H1 (cell line): ENCODE data around the gene AGBL4. TPM values are rescaled to one million over a fixed set of nuclear protein-coding genes. Genes with fewer than 3 reads are reported as not detected.

Source experiments
- CTCF ChIA-PET: fragments of 300-600 bp; sonication (Branson Sonifier 250); formaldehyde crosslinking; loops from one replicate; lab custom pipeline; 2021; ENCODE audit not compliant: partially characterized antibody; lab: Charles Lee
- POLR2A ChIA-PET: fragments of 300-600 bp; sonication (Branson Sonifier 250); formaldehyde crosslinking; loops from one replicate; lab custom pipeline; 2021; ENCODE audit warnings: inconsistent platforms; ENCODE audit not compliant: partially characterized antibody; lab: Charles Lee
- DNase-seq, 2 experiments: peaks; one replicate each; pipeline versions ENCODE4 v3.0.0 to v3.0.0-alpha.2; 2010 to 2022; ENCODE audit warnings: low spot score in 2 of 2, low read depth in 1 of 2, mixed read lengths in 1 of 2
- FAIRE-seq: peaks from 2 replicates; lab custom pipeline; 2011; peaks lifted over from hg19 to GRCh38; lab: Jason Lieb, UNC
- H2AFZ ChIP-seq: 2 replicates; pipeline ENCODE4 v1.8.1; 2012; ENCODE audit warnings: low read length, inconsistent platforms
- H2AK5ac ChIP-seq: 2 replicates; pipeline ENCODE4 v1.6.1; 2013; ENCODE audit warnings: low read depth, low read length
- H2BK120ac ChIP-seq: replicated peaks from 2 replicates; pipeline ENCODE3; 2013; ENCODE audit warnings: low read depth, low read length, inconsistent platforms
- H2BK12ac ChIP-seq: 2 replicates; pipeline ENCODE4 v1.6.1; 2013; ENCODE audit warnings: low read depth, low read length
- H2BK15ac ChIP-seq: 2 replicates; pipeline ENCODE4 v1.6.1; 2013; ENCODE audit warnings: low read length
- H2BK20ac ChIP-seq: 2 replicates; pipeline ENCODE4 v1.6.1; 2013; ENCODE audit warnings: low read length
- H2BK5ac ChIP-seq: 2 replicates; pipeline ENCODE4 v1.6.1; 2013; ENCODE audit warnings: low read depth, low read length
- H3K14ac ChIP-seq: 2 replicates; pipeline ENCODE4 v1.6.1; 2013; ENCODE audit warnings: inconsistent platforms; ENCODE audit not compliant: insufficient read length
- H3K18ac ChIP-seq: 2 replicates; pipeline ENCODE4 v1.6.1; 2013; ENCODE audit warnings: low read length; ENCODE audit errors: extremely low read depth
- H3K23ac ChIP-seq: 2 replicates; pipeline ENCODE4 v1.6.1; 2013; ENCODE audit warnings: inconsistent platforms; ENCODE audit not compliant: insufficient read length
- H3K23me2 ChIP-seq: 2 replicates; pipeline ENCODE4 v1.6.1; 2013; ENCODE audit warnings: low read depth, low read length
- H3K27ac ChIP-seq: 2 replicates; pipeline ENCODE4 v1.6.1; 2011; ENCODE audit warnings: low read depth, low read length, inconsistent platforms
- H3K27me3 ChIP-seq, 4 experiments: replicated peaks in 1 of 4; 1 replicate in 1 of 4; 2 replicates in 3 of 4; pipeline versions ENCODE4 v1.6.1 to v1.8.1; 2011 to 2013; ENCODE audit warnings: low read length in 3 of 4, mild to moderate bottlenecking in 3 of 4, inconsistent platforms in 2 of 4, mixed read lengths in 2 of 4, moderate library complexity in 1 of 4; ENCODE audit not compliant: control insufficient read depth in 3 of 4, insufficient read depth in 3 of 4; ENCODE audit errors: extremely low read depth in 1 of 4
- H3K36me3 ChIP-seq, 4 experiments: 2 replicates each; pipeline versions ENCODE4 v1.6.1 to v1.8.1; 2011 to 2013; ENCODE audit warnings: mild to moderate bottlenecking in 4 of 4, low read length in 3 of 4, moderate library complexity in 2 of 4, control low read depth in 1 of 4, inconsistent platforms in 1 of 4; ENCODE audit not compliant: insufficient read depth in 4 of 4, control insufficient read depth in 2 of 4
- H3K4ac ChIP-seq: replicated peaks from 2 replicates; pipeline ENCODE3; 2013; ENCODE audit warnings: low read length, low read depth, mixed read lengths, inconsistent platforms; ENCODE audit not compliant: insufficient read length
- H3K4me1 ChIP-seq, 4 experiments: replicated peaks in 1 of 4; 1 replicate in 1 of 4; 2 replicates in 3 of 4; pipeline versions ENCODE4 v1.6.1 to v1.8.1; 2011 to 2013; ENCODE audit warnings: low read length in 3 of 4, inconsistent platforms in 2 of 4, mixed read lengths in 1 of 4; ENCODE audit not compliant: insufficient read depth in 4 of 4, control insufficient read depth in 3 of 4
- H3K4me2 ChIP-seq, 2 experiments: 2 replicates each; pipeline versions ENCODE4 v1.6.1 to v1.8.1; 2011 to 2013; ENCODE audit warnings: low read depth in 2 of 2, low read length in 2 of 2, control low read depth in 1 of 2, inconsistent platforms in 1 of 2, mild to moderate bottlenecking in 1 of 2; ENCODE audit not compliant: insufficient read depth in 1 of 2
- H3K4me3 ChIP-seq, 4 experiments: fragments of 200-600, 300-600 bp in 1 of 4; sonication (generic), shearing (Covaris generic), sonication (Bioruptor Twin) in 1 of 4; 2 replicates each; pipeline versions ENCODE4 v1.5.1 to v1.8.1; 2011 to 2016; ENCODE audit warnings: low read length in 4 of 4, low read depth in 3 of 4, control low read depth in 2 of 4, inconsistent platforms in 2 of 4, mild to moderate bottlenecking in 2 of 4, mixed read lengths in 1 of 4, moderate library complexity in 1 of 4; ENCODE audit not compliant: insufficient read depth in 2 of 4; ENCODE audit errors: extremely low read depth in 1 of 4
- H3K56ac ChIP-seq: replicated peaks from 2 replicates; pipeline ENCODE3; 2013; ENCODE audit warnings: low read depth, mild to moderate bottlenecking, mixed read lengths, low read length, inconsistent platforms; ENCODE audit not compliant: insufficient read length
- H3K79me1 ChIP-seq: 2 replicates; pipeline ENCODE4 v1.6.1; 2013; ENCODE audit warnings: low read depth, low read length, control low read depth
- H3K79me2 ChIP-seq, 2 experiments: 2 replicates each; pipeline versions ENCODE4 v1.6.1 to v1.8.1; 2012 to 2013; ENCODE audit warnings: low read length in 2 of 2, mild to moderate bottlenecking in 2 of 2, inconsistent platforms in 1 of 2; ENCODE audit not compliant: insufficient read depth in 2 of 2, control insufficient read depth in 1 of 2
- H3K9ac ChIP-seq, 4 experiments: replicated peaks in 1 of 4; 1 replicate in 1 of 4; 2 replicates in 3 of 4; pipeline versions ENCODE4 v1.6.1 to v1.8.1; 2011 to 2013; ENCODE audit warnings: low read depth in 3 of 4, low read length in 3 of 4, control low read depth in 2 of 4, mild to moderate bottlenecking in 2 of 4, moderate library complexity in 2 of 4, inconsistent platforms in 1 of 4; ENCODE audit errors: extremely low read depth in 1 of 4
- H3K9me3 ChIP-seq, 2 experiments: 2 replicates each; pipeline versions ENCODE4 v1.6.1 to v1.8.1; 2012 to 2013; ENCODE audit warnings: mild to moderate bottlenecking in 2 of 2, moderate library complexity in 2 of 2, control low read depth in 1 of 2, inconsistent platforms in 1 of 2, low read depth in 1 of 2, low read length in 1 of 2, mixed read lengths in 1 of 2; ENCODE audit not compliant: insufficient read depth in 2 of 2
- H4K20me1 ChIP-seq, 2 experiments: replicated peaks in 1 of 2; 2 replicates each; pipeline versions ENCODE3 to v1.8.1; 2011 to 2013; ENCODE audit warnings: inconsistent platforms in 2 of 2, low read length in 2 of 2, mild to moderate bottlenecking in 1 of 2; ENCODE audit not compliant: insufficient read depth in 2 of 2, control insufficient read depth in 1 of 2
- H4K5ac ChIP-seq: 2 replicates; pipeline ENCODE4 v1.6.1; 2013; ENCODE audit warnings: low read length, low read depth, mixed read lengths, inconsistent platforms; ENCODE audit not compliant: insufficient read length
- H4K8ac ChIP-seq: 2 replicates; pipeline ENCODE4 v1.8.0; 2013; ENCODE audit warnings: mild to moderate bottlenecking, moderate library complexity, low read length, inconsistent platforms; ENCODE audit not compliant: insufficient read depth; ENCODE audit errors: extremely low read depth
- H4K91ac ChIP-seq: replicated peaks from 2 replicates; pipeline ENCODE3; 2013; ENCODE audit warnings: low read length, mixed read lengths, inconsistent platforms; ENCODE audit not compliant: insufficient read length
- ASH2L ChIP-seq: fragments of 200-600, 300-600 bp; sonication (generic); IDR thresholded peaks from one replicate; pipeline ENCODE4 v1.7.1; 2017; ENCODE audit warnings: low read length
- BRCA1 ChIP-seq: IDR thresholded peaks from 2 replicates; pipeline ENCODE4 v1.6.1; 2012; ENCODE audit warnings: low read depth, low read length, improper control_type of control experiment
- CEBPB ChIP-seq: IDR thresholded peaks from 2 replicates; pipeline ENCODE4 v1.6.1; 2012; ENCODE audit warnings: low read depth, low read length
- CHD2 ChIP-seq: IDR thresholded peaks from 2 replicates; pipeline ENCODE4 v1.6.1; 2012; ENCODE audit warnings: low read length, improper control_type of control experiment
- CTBP2 ChIP-seq: IDR thresholded peaks from 2 replicates; pipeline ENCODE4 v1.7.0; 2011; ENCODE audit warnings: borderline replicate concordance, mild to moderate bottlenecking, moderate library complexity, mixed read lengths, low read length; ENCODE audit not compliant: insufficient read depth, insufficient read length
- E2F6 ChIP-seq: IDR thresholded peaks from 2 replicates; pipeline ENCODE4 v1.6.1; 2012; ENCODE audit warnings: inconsistent platforms
- KDM5A ChIP-seq: fragments of 200-600 bp; IDR thresholded peaks from 2 replicates; pipeline ENCODE4 v1.7.1; 2012; ENCODE audit warnings: mild to moderate bottlenecking, low read length, inconsistent platforms, mixed read lengths
- MAFK ChIP-seq: IDR thresholded peaks from 2 replicates; pipeline ENCODE4 v1.6.1; 2012; ENCODE audit warnings: low read depth, mild to moderate bottlenecking, improper control_type of control experiment, low read length
- RAD21 ChIP-seq, 2 experiments: IDR thresholded peaks in 1 of 2; conservative IDR thresholded peaks in 1 of 2; 2 replicates each; pipeline ENCODE4 v1.6.1; 2011; ENCODE audit warnings: low read depth in 2 of 2, low read length in 2 of 2, improper control_type of control experiment in 1 of 2, inconsistent platforms in 1 of 2, mild to moderate bottlenecking in 1 of 2, moderate library complexity in 1 of 2
- RNF2 ChIP-seq: fragments of 200-900, 300-1000 bp; sonication (generic); IDR thresholded peaks from 2 replicates; pipeline ENCODE4 v1.7.1; 2016; ENCODE audit warnings: borderline replicate concordance, low read depth, mild to moderate bottlenecking, antibody characterized with exemption, low read length; ENCODE audit not compliant: poor library complexity, severe bottlenecking; ENCODE audit errors: missing control alignments
- SAP30 ChIP-seq: fragments of 300-600 bp; sonication (generic); IDR thresholded peaks from 2 replicates; pipeline ENCODE4 v1.7.1; 2012; ENCODE audit warnings: low read length, moderate library complexity, mild to moderate bottlenecking, inconsistent platforms; ENCODE audit not compliant: insufficient read depth, insufficient replicate concordance
- WGBS, 2 experiments: shearing (Covaris generic) in 1 of 2; methylation state at CpG; one replicate each; pipeline versions ENCODE4 v1.1.6 to v1.1.7; 2013 to 2015; ENCODE audit warnings: low lambda C conversion rate in 2 of 2, mixed read lengths in 2 of 2, inconsistent platforms in 1 of 2, low coverage in 1 of 2, missing lambda C conversion rate in 1 of 2; ENCODE audit not compliant: insufficient replicate concordance in 2 of 2, insufficient coverage in 1 of 2, insufficient read length in 1 of 2; ENCODE audit errors: extremely low coverage in 1 of 2, missing lambda C conversion rate in 1 of 2; 5-methylcytosine and 5-hydroxymethylcytosine counted together
- polyA plus RNA-seq, 7 experiments: library from polyadenylated mRNA; depleted of rRNA in 3 of 7; stranded (reverse) in 5 of 7; unstranded in 2 of 7; fragments of >200 nt in 5 of 7; fragments of 200-250 nt in 2 of 7; gene quantifications; 1 replicate in 5 of 7; 2 replicates in 1 of 7; 4 replicates in 1 of 7; pipeline versions ENCODE4 v1.2.1 to v1.2.3, GENCODE V29; 2011 to 2013; ENCODE audit warnings: missing spikeins in 2 of 7, mixed read lengths in 2 of 7
- total RNA-seq: library from RNA; stranded (reverse); fragmentation: NEBNext Ultra II Directional; extraction: Animal tissue kit (Norgen Biotek cat#: 25700); gene quantifications from 2 replicates; pipeline ENCODE4 v1.2.1, GENCODE V29; 2021

Gene AGBL4
- total and polyA plus RNA-seq, 2 of the 8 experiments (the other 6 are each of a cell fraction or from before 2014, with no cell fraction given) = 0.41 to 0.45 TPM

- ChIA-PET POLR2A (no interaction called here), CTCF (interaction anchor here (0.6 to 12.3 kb wide), 12 partner anchors 7 to 99 kb away, joined by 3 to 225 read pairs (median 6); no protein-coding TSS in a partner anchor)
- H3K23ac ChIP-seq = no peak overlapping the region
- H3K14ac ChIP-seq = no peak overlapping the region
- 0 out of 2 replicates have a peak overlapping the region, but pooled peaks have one; percentile 54 for H2BK5ac ChIP-seq
- H2BK20ac ChIP-seq = no peak overlapping the region
- H3K79me2 ChIP-seq = no peaks in the 10 kb centered on the region
- H2BK120ac ChIP-seq = no peak overlapping the region
- no peak overlapping the region for H2AK5ac ChIP-seq
- WGBS, 2 experiments = 91% methylated on average over 5 of the region's 5 CpGs; no CpG with 5 or more reads in 1 of the 2 experiments
- FAIRE-seq (no peak), DNase-seq (no peak)
- no peak overlapping the region for H2AFZ ChIP-seq
- no peaks in the 10 kb centered on the region; a peak in 1 of 7 replicates for H3K27me3 ChIP-seq
- peak overlapping the region; percentile 81; the same call in 1 of the 2 replicates for H2BK12ac ChIP-seq
- no peak overlapping the region for H3K56ac ChIP-seq
- peaks cover 0 to 13% (median 7%) of the 10 kb centered on the region in 4 experiments; a peak in 4 of 7 replicates for H3K4me1 ChIP-seq
- H4K91ac ChIP-seq = no peak overlapping the region
- no peaks in the 10 kb centered on the region for H3K36me3 ChIP-seq
- H3K79me1 ChIP-seq = no peaks in the 10 kb centered on the region
- H2BK15ac ChIP-seq = no peak overlapping the region
- H3K9me3 ChIP-seq = no peaks in the 10 kb centered on the region
- H3K27ac ChIP-seq = no peak overlapping the region
- no peak overlapping the region for H4K5ac ChIP-seq
- H3K4ac ChIP-seq = no peak overlapping the region
- no peak overlapping the region for H3K4me2 ChIP-seq
- no peak overlapping the region for H3K4me3 ChIP-seq
- no peaks in the 10 kb centered on the region for H3K23me2 ChIP-seq
- H3K18ac ChIP-seq = no peak overlapping the region
- no peak overlapping the region for H4K8ac ChIP-seq
- no peaks in the 10 kb centered on the region for H4K20me1 ChIP-seq
- H3K9ac ChIP-seq = no peak overlapping the region
- TF ChIP-seq MAFK (no peak), BRCA1 (no peak), KDM5A (no peak), RNF2 (no peak), ASH2L (no peak), SAP30 (no peak), CEBPB (no peak), E2F6 (no peak), CHD2 (no peak), CTBP2 (no peak), RAD21 (IDR thresholded peaks at IDR 0.05 in 1 of 2, conservative IDR thresholded peaks at IDR 0.05 in 1 of 2; ENCODE audit: low read depth in 2 of 2, low read length in 2 of 2) (no peak)
Observed at GRCh38 chr1:48670234-48671020, 1353.3 kb downstream of the AGBL4 start.
